ENCODE measurements around the gene CDK5RAP3. TPM values are rescaled to one million over a fixed set of nuclear protein-coding genes. Genes with fewer than 3 reads are reported as not detected.

CDK5RAP3 gene
- total RNA-seq, 1 donor from 2014 or later, result 62.8 TPM

DNA sequence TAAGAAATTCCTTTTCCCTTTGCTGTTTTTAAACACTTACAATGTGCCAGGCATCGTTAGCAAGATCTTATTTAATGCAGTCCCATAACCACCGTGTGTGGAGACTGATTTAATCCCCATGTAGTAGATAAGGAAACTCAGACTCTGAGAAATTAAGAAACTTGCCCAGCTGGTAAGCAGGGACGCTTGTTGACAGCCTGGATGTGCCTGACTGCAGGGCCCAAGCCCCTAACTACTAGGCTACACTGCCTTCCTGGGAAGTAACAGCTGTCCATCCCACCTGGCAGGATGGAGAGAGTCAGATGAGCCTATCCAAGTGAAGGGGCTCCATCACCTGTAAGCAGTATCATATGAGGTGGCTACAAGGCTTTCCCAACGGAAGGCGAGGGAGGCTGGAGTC lies 23.1 kb downstream of the CDK5RAP3 start:
- FAIRE-seq, result no peak
- Mint-ChIP-seq H3K27ac (ENCODE audit: unreplicated experiment) (peak overlapping the region; percentile 12), H3K4me1 (ENCODE audit: low read depth, unreplicated experiment) (peaks cover 6% of the 10 kb centered on the region)

DNA sequence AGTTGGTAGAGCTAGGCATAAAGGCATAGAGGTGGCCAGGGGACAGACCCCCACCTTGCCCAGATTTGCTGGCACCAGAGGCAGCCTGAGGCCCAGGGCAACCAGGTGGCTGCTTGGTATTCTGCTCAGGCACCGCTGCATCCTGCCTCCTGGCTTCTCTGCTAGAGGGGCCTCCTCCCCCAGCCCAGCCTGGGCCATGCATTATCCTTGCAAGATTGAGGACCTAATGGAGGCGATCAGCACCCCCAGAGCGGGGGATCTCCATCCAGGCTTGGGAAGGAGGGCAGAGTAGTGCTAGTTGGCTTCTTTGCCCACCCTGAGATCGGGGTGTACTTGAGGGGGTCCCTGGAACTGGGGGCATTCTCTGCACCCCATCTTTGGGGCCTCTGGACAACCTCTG lies 23.8 kb downstream of the CDK5RAP3 start:
- Histone ChIP-seq H3K27ac (ENCODE audit: low read depth, low read length) (no peak overlapping the region), H3K4me3 (ENCODE audit: insufficient read depth, low read depth, low read length) (no peak overlapping the region), H4K20me1 (ENCODE audit: insufficient read depth, low read length) (no peaks in the 10 kb centered on the region), H3K4me2 (ENCODE audit: low read length) (no peak overlapping the region), H3K27me3 (ENCODE audit: insufficient read depth, low read length) (no peaks in the 10 kb centered on the region), H3K36me3 (ENCODE audit: insufficient read depth, low read length) (no peaks in the 10 kb centered on the region), H3K9ac (ENCODE audit: low read length) (no peak overlapping the region), H3K4me1 (ENCODE audit: insufficient read depth, low read length) (no peaks in the 10 kb centered on the region), H3K9me3 (ENCODE audit: insufficient read depth, low read depth, low read length) (no peaks in the 10 kb centered on the region), H2AFZ (ENCODE audit: low read depth, low read length) (no peak overlapping the region), H3K79me2 (ENCODE audit: insufficient read depth, low read length) (no peaks in the 10 kb centered on the region)
- no peak overlapping the region for H3K4me3 Mint-ChIP-seq (ENCODE audit: unreplicated experiment)
- peaks cover 6% of the 10 kb centered on the region for H3K4me1 Mint-ChIP-seq (ENCODE audit: low read depth, unreplicated experiment)
- TF ChIP-seq, protein P1, sequence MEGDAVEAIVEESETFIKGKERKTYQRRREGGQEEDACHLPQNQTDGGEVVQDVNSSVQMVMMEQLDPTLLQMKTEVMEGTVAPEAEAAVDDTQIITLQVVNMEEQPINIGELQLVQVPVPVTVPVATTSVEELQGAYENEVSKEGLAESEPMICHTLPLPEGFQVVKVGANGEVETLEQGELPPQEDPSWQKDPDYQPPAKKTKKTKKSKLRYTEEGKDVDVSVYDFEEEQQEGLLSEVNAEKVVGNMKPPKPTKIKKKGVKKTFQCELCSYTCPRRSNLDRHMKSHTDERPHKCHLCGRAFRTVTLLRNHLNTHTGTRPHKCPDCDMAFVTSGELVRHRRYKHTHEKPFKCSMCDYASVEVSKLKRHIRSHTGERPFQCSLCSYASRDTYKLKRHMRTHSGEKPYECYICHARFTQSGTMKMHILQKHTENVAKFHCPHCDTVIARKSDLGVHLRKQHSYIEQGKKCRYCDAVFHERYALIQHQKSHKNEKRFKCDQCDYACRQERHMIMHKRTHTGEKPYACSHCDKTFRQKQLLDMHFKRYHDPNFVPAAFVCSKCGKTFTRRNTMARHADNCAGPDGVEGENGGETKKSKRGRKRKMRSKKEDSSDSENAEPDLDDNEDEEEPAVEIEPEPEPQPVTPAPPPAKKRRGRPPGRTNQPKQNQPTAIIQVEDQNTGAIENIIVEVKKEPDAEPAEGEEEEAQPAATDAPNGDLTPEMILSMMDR (IDR thresholded peaks at IDR 0.05; ENCODE audit: insufficient read depth, low read depth, low read length), result no peak
- no peak for TF ChIP-seq EZH2 (IDR thresholded peaks at IDR 0.05; ENCODE audit: insufficient read depth, low read length)
- no peak overlapping the region for H3K27ac Mint-ChIP-seq (ENCODE audit: unreplicated experiment)
- H3K27me3 Mint-ChIP-seq (ENCODE audit: low read depth, unreplicated experiment), result peaks cover 1% of the 10 kb centered on the region
- FAIRE-seq (no peak), DNase-seq (ENCODE audit: low read depth) (no peak)
- no peaks in the 10 kb centered on the region for H3K9me3 Mint-ChIP-seq (ENCODE audit: unreplicated experiment)
- H3K36me3 Mint-ChIP-seq (ENCODE audit: low read depth, unreplicated experiment), result no peaks in the 10 kb centered on the region

More for the DNA sequence above, 23.1 kb downstream of the CDK5RAP3 start:
- no peaks in the 10 kb centered on the region for H3K36me3 Mint-ChIP-seq (ENCODE audit: low read depth, unreplicated experiment)
- no peaks in the 10 kb centered on the region for H3K9me3 ChIP-seq (ENCODE audit: insufficient read depth, low read depth, low read length)
- no peaks in the 10 kb centered on the region for H3K9me3 Mint-ChIP-seq (ENCODE audit: unreplicated experiment)
- H2AFZ ChIP-seq (ENCODE audit: low read depth, low read length), result no peak overlapping the region
- no peak overlapping the region for H3K4me2 ChIP-seq (ENCODE audit: low read length)
- DNase-seq (ENCODE audit: low read depth), result no peak
- H3K36me3 ChIP-seq (ENCODE audit: insufficient read depth, low read length), result no peaks in the 10 kb centered on the region
- H3K4me3 ChIP-seq (ENCODE audit: insufficient read depth, low read depth, low read length), result no peak overlapping the region
- H3K4me1 ChIP-seq (ENCODE audit: insufficient read depth, low read length), result no peaks in the 10 kb centered on the region
- no peak overlapping the region for H3K27ac ChIP-seq (ENCODE audit: low read depth, low read length)
- H4K20me1 ChIP-seq (ENCODE audit: insufficient read depth, low read length), result no peaks in the 10 kb centered on the region
- no peaks in the 10 kb centered on the region for H3K79me2 ChIP-seq (ENCODE audit: insufficient read depth, low read length)
- no peak overlapping the region for H3K9ac ChIP-seq (ENCODE audit: low read length)
- H3K27me3 Mint-ChIP-seq (ENCODE audit: low read depth, unreplicated experiment), result peaks cover 1% of the 10 kb centered on the region
- TF ChIP-seq, protein P1 (IDR thresholded peaks at IDR 0.05; ENCODE audit: insufficient read depth, low read depth, low read length), result no peak
- no peak for TF ChIP-seq EZH2 (IDR thresholded peaks at IDR 0.05; ENCODE audit: insufficient read depth, low read length)
- no peak overlapping the region for H3K4me3 Mint-ChIP-seq (ENCODE audit: unreplicated experiment)
- no peaks in the 10 kb centered on the region for H3K27me3 ChIP-seq (ENCODE audit: insufficient read depth, low read length)

DNA sequence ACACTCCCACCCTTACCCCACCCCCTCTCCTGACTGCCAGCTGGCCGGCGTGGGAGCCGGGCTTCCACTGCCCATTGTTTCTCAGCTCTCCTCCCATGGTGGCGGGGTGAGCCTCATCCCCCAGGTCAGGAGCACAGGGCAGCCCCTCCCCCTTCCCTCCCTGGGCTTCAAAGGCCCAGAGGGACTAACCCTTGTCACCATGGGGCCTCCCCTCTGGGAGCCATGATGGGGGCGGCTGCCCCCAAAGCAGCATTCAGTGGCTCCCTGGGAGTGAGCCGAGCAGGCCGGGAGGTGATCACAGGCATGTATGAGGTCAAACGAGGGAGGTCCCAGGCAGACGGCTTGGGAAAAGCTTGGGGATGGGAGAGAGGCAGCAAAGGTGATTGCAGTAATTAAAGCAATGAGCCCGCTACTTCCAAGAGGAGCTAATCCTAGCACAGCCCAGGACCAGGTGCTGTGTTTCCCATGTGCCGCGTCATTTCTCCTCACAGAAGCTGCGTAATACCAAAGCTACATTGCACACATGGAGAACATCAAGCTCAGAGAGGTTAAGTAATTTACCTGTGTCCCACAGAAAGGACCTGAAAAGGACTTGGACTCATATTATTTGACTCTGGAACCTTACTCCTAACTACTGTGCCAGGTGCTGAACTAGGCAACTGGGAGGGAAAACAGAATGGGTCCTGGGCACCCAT lies 24.5 kb downstream of the CDK5RAP3 start:
- H3K9ac ChIP-seq (ENCODE audit: low read length), result no peak overlapping the region
- H3K27me3 Mint-ChIP-seq (ENCODE audit: low read depth, unreplicated experiment), result peaks cover 1% of the 10 kb centered on the region
- no peaks in the 10 kb centered on the region for H3K27me3 ChIP-seq (ENCODE audit: insufficient read depth, low read length)
- no peaks in the 10 kb centered on the region for H3K4me1 ChIP-seq (ENCODE audit: insufficient read depth, low read length)
- no peaks in the 10 kb centered on the region for H3K36me3 ChIP-seq (ENCODE audit: insufficient read depth, low read length)
- no peaks in the 10 kb centered on the region for H4K20me1 ChIP-seq (ENCODE audit: insufficient read depth, low read length)
- H3K9me3 ChIP-seq (ENCODE audit: insufficient read depth, low read depth, low read length), result no peaks in the 10 kb centered on the region
- H3K4me3 Mint-ChIP-seq (ENCODE audit: unreplicated experiment), result no peak overlapping the region
- no peak overlapping the region for H3K27ac Mint-ChIP-seq (ENCODE audit: unreplicated experiment)
- H3K4me2 ChIP-seq (ENCODE audit: low read length), result no peak overlapping the region
- DNase-seq (ENCODE audit: low read depth), result no peak
- H3K79me2 ChIP-seq (ENCODE audit: insufficient read depth, low read length), result no peaks in the 10 kb centered on the region
- H3K27ac ChIP-seq (ENCODE audit: low read depth, low read length), result no peak overlapping the region
- H3K4me3 ChIP-seq (ENCODE audit: insufficient read depth, low read depth, low read length), result no peak overlapping the region
- no peak for TF ChIP-seq EZH2 (IDR thresholded peaks at IDR 0.05; ENCODE audit: insufficient read depth, low read length)
- TF ChIP-seq, protein P1 (IDR thresholded peaks at IDR 0.05; ENCODE audit: insufficient read depth, low read depth, low read length), result no peak
- peaks cover 6% of the 10 kb centered on the region for H3K4me1 Mint-ChIP-seq (ENCODE audit: low read depth, unreplicated experiment)
- no peak overlapping the region for H2AFZ ChIP-seq (ENCODE audit: low read depth, low read length)
- no peak for FAIRE-seq
- H3K36me3 Mint-ChIP-seq (ENCODE audit: low read depth, unreplicated experiment), result no peaks in the 10 kb centered on the region
- no peaks in the 10 kb centered on the region for H3K9me3 Mint-ChIP-seq (ENCODE audit: unreplicated experiment)
